Mononuclear cell (primary cell): ENCODE results near the gene SCARF2. TPM values are rescaled to one million over a fixed set of nuclear protein-coding genes. Genes with fewer than 3 reads are reported as not detected.
"Not testable (repeated sequence)": the region's sequence is repeated elsewhere in the genome, so short reads cannot be mapped to it uniquely, and the experiment has no call there.

Source experiments
- H3K27me3 ChIP-seq: 2 replicates; pipeline ENCODE4 v1.6.0; 2011; ENCODE audit warnings: low read length, control low read depth; ENCODE audit not compliant: insufficient read depth
- H3K4me1 ChIP-seq: 2 replicates; pipeline ENCODE4 v1.5.1; 2011; ENCODE audit warnings: mild to moderate bottlenecking, low read length, control low read depth; ENCODE audit not compliant: insufficient read depth
- H3K4me3 ChIP-seq: 2 replicates; pipeline ENCODE4 v1.5.1; 2011; ENCODE audit warnings: mild to moderate bottlenecking, low read length, moderate library complexity
- H3K9me3 ChIP-seq: 2 replicates; pipeline ENCODE4 v1.5.1; 2011; ENCODE audit warnings: low read depth, mild to moderate bottlenecking, control low read depth, low read length
- total RNA-seq: library from RNA; depleted of rRNA; stranded (reverse); fragments of >200 nt; gene quantifications from one replicate; pipeline ENCODE4 v1.2.3, GENCODE V29; 2012

Gene SCARF2, protein sequence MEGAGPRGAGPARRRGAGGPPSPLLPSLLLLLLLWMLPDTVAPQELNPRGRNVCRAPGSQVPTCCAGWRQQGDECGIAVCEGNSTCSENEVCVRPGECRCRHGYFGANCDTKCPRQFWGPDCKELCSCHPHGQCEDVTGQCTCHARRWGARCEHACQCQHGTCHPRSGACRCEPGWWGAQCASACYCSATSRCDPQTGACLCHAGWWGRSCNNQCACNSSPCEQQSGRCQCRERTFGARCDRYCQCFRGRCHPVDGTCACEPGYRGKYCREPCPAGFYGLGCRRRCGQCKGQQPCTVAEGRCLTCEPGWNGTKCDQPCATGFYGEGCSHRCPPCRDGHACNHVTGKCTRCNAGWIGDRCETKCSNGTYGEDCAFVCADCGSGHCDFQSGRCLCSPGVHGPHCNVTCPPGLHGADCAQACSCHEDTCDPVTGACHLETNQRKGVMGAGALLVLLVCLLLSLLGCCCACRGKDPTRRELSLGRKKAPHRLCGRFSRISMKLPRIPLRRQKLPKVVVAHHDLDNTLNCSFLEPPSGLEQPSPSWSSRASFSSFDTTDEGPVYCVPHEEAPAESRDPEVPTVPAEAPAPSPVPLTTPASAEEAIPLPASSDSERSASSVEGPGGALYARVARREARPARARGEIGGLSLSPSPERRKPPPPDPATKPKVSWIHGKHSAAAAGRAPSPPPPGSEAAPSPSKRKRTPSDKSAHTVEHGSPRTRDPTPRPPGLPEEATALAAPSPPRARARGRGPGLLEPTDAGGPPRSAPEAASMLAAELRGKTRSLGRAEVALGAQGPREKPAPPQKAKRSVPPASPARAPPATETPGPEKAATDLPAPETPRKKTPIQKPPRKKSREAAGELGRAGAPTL
- total RNA-seq = 1.6 TPM

DNA sequence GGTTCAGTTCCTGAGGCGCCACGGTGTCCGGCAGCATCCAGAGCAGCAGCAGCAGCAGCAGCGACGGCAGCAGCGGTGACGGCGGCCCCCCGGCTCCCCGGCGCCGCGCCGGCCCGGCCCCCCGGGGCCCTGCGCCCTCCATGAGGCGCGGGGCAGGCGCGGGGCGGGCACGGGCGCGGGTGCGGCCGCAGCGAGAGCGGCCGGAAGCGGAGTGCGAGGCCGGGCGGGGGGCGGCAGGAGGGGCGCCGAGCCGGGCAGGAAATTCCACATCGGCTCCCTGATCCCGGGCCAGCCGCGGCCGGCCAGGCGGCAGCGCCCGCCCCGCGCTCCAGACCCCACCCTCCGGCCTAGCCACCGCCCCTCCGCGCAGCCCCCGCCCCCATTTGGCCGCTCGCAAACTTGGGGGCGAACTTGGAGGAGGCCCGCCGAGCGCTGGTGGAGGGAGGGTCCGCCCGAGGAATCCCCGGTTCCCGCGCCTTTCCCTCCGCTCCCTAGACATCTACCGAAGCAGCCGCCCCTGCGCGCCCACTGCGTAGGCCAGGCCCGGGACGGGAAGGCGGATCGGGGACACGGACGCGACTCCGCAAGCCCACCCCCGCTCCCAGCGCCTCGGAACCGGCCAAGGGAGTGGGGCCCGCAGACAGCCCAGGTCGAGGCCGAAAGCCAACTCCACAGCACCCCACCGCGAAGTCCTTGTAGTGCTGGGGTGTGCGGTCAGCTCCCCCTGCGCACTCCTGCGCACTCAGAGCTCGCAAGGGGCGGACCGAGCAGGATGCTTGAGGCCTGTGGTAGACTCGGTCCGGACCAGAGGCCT, at the start of gene SCARF2:
Gene SCARF2, minus strand, starts transcription at position 213 of the 814 bp plus-strand sequence. Its CDS starts 71 bp downstream, at position 142.
- Histone ChIP-seq H3K27me3 (peaks cover 35% of the 10 kb centered on the region), H3K4me3 (no peak within 1 kb of the TSS), H3K4me1 (peaks cover 21% of the 10 kb centered on the region), H3K9me3 (no peaks in the 10 kb centered on the region)

DNA sequence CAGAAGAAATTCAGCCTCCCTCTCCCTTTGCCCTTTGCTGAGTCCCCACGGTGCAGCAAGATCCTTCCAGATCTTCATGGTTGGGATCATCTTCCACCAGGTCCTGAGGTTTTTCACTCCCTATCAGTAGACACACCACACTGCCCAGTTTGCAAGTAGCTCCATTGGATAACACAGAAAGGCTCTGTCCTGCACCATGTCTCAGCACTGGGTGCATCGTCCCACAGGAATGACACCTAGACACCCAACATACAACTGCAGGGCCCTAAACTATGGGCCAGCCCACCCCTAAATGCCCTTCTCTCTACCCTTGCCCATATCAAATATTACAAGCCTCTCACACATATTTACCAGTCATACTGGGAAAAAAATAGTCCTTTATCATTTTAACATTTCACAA, 48.6 kb upstream of the SCARF2 start:
- Histone ChIP-seq H3K27me3 (no peaks in the 10 kb centered on the region), H3K4me3 (no peak overlapping the region), H3K4me1 (peaks cover 6% of the 10 kb centered on the region), H3K9me3 (no peaks in the 10 kb centered on the region)

DNA sequence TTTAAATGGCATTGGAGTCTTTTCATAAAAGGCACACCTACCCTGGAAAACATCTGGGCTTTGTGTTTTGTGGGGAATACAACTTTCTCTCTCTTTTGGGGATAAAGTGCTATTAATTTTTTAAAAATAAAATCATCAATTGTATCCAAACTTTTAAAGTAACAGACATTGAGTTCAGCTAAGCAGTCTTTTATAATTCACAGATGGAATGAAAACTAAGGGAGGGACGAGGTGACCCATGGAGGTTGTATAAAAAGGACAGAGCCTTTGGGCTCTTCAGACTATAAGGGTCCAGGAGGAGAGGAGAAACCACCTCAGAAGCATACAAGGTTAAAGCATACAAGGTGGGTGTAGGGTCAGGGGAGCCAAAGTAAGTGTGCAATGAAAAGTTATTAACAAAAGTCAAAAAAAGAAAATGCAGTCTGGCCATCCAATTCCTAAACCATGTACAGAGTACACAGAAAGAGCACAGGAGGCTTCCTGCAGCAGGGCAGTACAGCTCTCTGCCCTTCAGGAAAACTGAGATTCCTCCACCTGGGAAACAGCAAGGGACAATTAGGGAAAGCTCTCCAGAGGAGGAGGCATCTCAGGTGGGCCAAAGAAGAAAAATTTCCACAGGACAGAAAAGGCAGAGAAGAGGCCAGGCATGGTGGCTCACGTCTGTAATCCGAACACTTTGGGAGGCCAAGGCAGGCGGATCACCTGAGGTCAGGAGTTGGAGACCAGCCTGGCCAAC, 47.5 kb upstream of the SCARF2 start:
- Histone ChIP-seq H3K4me3 (no peak overlapping the region), H3K9me3 (no peaks in the 10 kb centered on the region), H3K27me3 (no peaks in the 10 kb centered on the region), H3K4me1 (no peaks in the 10 kb centered on the region)

DNA sequence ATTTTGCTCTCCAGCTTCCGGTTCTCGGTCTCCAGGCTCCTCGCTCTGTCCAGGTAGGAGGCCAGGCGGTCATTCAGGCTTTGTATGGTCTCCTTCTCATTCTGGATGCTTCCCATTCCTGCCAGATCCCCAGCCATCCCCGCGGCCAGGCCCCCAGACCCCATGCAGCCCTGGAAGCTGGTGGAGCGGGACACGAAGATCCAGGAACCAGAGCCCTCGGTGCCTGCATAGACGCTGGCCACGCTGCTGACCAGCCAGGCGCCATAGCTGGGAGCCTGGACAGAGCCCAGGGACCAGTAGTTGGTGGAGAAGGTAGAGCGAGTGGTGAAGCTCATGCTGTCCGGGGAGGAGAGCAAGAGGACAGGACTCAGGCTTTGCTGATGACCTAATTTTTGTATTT, 46.1 kb upstream of the SCARF2 start:
- no peaks in the 10 kb centered on the region for H3K4me1 ChIP-seq
- no peaks in the 10 kb centered on the region for H3K9me3 ChIP-seq
- H3K27me3 ChIP-seq = no peaks in the 10 kb centered on the region
- H3K4me3 ChIP-seq = no peak overlapping the region

DNA sequence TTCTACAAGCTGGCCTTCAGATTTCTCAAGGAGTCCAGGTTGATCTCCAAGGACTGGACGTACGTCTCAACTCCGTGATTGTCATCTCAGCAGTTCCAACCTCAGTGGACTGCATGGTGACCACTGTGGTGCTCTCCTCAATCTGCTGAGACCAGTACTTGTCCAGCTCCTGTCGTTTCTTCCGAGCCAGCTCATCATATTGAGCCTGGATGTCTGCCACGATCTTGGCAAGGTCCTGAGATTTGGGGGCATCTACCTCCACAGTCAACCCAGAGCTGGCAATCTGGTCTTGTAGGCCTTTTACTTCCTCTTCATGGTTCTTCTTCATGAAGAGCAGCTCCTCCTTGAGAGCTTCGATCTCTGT, 45.5 kb upstream of the SCARF2 start:
- not testable (repeated sequence) for H3K4me1 ChIP-seq, H3K4me3 ChIP-seq, H3K9me3 ChIP-seq, H3K27me3 ChIP-seq

DNA sequence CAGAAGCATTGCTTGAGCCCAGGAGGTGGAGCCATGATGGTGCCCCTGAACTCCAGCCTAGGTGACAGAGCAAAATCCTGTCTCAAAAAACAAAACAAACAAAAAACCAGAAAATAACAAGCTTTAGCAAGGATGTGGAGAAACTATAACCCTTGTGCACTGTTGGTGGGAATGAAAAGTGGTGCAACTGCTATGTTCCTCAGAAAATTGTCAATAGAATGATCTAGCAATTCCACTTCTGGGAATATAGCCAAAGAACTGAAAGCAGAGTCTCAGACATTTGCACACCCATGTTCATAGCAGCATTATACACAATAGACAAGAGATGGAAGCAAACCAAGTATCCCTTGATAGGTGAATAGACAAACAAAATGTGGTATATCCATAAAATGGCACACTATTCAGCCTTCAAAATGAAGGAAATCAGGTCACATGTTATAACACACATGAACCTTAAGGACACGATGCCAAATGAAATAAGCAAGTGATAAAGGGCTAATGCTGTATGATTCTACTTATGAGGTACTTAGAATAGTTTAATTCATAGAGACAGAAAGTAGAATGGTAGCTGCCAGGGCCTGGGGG, 42.1 kb upstream of the SCARF2 start:
- no peaks in the 10 kb centered on the region for H3K27me3 ChIP-seq
- H3K4me1 ChIP-seq = no peaks in the 10 kb centered on the region
- no peak overlapping the region for H3K4me3 ChIP-seq
- no peaks in the 10 kb centered on the region for H3K9me3 ChIP-seq

DNA sequence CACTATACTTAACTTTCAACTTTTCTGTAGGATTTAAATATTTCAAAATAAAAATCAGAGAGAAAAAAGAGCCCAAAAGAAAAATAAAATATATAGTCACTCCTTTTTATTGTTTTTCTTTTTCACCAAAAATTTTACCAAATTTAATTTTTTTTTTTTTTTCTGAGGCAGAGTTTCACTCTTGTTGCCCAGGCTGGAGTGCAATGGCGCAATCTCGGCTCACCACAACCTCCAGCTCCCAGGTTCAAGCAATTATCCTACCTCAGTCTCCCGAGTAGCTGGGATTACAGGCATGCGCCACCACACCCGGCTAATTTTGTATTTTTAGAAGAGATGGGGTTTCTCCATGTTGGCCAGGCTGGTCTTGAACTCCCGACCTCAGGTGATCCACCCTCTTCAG, 40.4 kb upstream of the SCARF2 start:
- not testable (repeated sequence) for H3K9me3 ChIP-seq, H3K27me3 ChIP-seq, H3K4me3 ChIP-seq, H3K4me1 ChIP-seq

DNA sequence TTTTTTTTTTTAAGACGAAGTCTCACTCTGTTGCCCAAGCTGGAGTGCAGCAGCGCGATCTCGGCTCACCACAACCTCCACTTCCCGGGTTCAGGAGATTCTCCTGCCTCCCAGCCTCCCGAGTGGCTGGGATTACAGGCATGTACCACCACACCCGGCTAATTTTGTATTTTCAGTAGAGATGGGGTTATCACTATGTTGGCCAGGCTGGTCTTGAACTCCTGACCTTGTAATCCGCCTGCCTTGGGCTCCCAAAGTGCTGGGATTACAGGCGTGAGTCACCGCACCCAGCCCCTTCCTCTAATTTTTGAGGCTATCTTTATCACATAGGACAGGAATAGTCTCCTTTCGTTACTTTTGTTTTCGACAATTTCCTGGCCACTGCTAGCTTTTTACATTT, 37.9 kb upstream of the SCARF2 start:
- not testable (repeated sequence) for H3K4me3 ChIP-seq, H3K4me1 ChIP-seq, H3K9me3 ChIP-seq, H3K27me3 ChIP-seq

DNA sequence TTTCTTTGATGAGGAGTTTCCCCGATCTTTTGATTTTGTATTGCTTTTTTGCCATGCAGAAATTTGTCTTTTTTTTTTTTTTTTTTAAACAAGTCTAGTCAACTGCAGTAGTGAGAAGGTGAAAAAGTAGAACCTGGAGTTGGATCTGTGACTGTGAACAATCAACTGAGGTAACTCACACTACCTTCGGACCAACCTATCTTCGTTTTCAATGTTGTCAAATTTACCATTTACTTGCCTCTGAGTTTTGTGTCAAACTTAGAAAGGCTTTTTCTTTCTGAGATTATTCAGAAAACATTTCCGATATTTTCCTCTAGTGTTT, 37.5 kb upstream of the SCARF2 start:
- Histone ChIP-seq H3K4me3 (no peak overlapping the region), H3K9me3 (no peaks in the 10 kb centered on the region), H3K4me1 (no peaks in the 10 kb centered on the region), H3K27me3 (no peaks in the 10 kb centered on the region)

DNA sequence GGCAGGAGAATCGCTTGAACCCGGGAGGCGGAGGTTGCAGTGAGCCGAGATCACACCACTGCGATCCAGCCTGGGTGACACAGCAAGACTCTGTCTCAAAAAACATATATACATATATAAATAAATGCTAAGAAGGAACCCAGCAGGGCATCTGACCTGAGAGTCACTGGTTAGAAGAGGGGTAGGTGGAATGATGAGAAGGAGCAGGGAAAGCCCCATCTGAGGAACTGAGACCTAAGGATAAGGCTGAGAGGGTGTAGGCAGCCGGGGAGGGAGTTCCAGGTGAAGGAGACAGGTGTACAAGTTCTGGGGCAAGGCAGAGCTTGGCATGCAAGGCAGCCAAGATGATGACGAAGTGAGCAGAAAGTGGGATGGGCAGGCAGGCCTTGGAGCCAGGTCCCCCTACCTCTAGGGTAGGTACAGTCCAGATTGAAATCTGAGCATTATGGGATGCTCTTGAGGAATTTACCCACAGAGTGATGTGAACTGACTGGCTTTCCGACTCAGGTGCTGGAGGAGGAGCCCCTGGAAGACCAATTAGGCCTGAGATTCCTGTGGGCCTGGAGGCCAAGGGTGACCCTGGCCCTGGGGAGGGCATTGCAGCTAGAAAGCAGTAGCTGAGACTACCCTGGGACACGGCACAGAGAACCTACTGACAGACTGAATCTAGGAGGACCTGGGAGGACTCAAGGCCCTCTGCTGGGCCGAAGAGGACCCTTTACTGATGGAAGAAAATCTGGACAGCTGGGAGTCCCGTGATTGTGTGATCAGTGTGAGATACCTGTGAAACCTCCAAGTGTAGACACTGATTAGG, 35.2 kb upstream of the SCARF2 start:
- no peak overlapping the region for H3K4me3 ChIP-seq
- no peaks in the 10 kb centered on the region for H3K9me3 ChIP-seq
- no peaks in the 10 kb centered on the region for H3K4me1 ChIP-seq
- no peaks in the 10 kb centered on the region for H3K27me3 ChIP-seq

DNA sequence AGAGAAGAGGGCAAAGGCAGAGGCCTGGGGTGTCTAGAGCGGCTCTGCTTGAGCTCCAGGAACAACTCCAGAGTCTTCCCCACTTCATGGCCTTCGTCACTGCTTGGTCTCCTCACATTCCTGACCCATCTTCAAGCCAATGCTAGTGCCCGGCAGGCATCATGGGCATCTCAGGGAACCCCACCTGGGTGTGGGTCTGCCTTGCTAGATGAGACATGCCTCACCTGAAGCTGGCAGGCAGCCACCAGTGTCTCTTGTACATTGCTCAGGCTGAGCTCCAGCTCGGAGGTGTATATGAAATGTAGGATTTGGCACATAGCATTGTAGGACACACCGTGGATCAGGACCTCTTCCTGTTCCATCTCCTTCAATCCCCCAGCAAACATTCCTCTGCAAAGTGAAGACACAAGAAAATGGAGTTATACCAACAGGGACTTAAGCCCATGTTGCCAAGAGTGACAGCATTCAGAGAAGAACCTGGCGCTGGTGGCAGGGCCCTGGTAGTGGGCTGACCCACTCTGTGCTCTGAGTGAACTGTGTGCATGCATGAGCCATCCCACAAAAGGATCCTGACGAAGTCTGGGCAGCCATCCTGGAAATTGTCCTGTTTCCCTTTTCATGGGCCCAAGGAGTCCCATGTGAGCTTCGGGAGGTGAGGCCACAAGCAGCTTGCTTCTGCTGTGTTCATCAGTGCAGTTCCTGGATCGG, 33.7 kb upstream of the SCARF2 start:
- Histone ChIP-seq H3K4me3 (no peak overlapping the region), H3K9me3 (no peaks in the 10 kb centered on the region), H3K27me3 (no peaks in the 10 kb centered on the region), H3K4me1 (peaks cover 8% of the 10 kb centered on the region)

DNA sequence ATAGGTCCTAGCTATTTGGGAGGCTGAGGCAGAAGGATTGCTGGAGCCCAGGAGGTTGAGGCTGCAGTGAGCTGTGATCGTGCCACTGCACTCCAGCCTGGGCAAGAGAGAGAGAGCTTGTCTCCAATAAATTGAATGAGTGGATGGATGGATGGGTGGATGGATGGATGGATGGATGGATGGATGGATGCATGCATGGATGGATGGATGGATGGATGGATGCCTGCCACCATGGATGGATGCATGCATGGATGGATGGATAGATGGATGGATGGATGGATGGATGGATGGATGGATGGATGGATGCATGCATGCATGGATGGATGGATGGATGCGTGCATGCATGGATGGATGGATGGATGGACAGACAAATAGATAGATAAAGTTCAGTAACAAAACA, 32.9 kb upstream of the SCARF2 start:
- not testable (repeated sequence) for H3K27me3 ChIP-seq, H3K4me3 ChIP-seq, H3K9me3 ChIP-seq
- H3K4me1 ChIP-seq = peaks cover 15% of the 10 kb centered on the region

DNA sequence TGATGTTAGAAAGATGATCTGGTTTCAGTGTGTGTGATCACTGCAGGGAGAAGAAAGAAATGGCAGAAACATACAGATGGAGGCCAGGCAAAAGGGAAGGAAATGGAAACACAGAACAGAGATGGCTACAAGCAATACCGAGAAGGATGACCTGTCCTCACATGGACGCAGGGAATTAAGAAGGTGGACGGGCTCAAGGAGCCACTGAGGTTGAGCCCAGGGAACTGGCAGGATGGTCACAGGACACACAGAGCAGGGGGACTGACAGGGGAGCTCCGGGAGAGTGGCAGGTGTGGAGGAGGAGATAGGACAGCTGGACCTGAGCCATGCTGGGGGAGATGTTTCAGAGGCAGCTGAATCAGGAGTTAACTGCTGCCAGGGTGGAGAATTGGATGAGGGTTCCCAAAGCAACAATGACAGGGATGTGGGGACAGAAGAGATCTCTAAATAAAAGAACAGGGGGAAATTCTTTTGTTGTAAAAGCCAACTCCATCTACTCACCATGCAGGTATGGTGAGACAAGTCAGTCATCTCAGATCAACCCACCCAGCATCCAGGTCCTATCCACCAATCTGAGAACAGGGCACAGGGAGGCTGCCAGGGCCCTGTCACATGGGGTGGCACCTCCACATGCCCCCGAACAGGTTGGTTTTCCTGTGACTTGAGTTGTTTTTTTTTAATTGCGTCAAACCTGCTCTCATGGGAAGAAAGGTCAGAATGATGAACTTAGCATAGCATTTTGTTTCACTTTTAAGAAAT, 31.7 kb upstream of the SCARF2 start:
- no peaks in the 10 kb centered on the region for H3K27me3 ChIP-seq
- H3K4me3 ChIP-seq = no peak overlapping the region
- H3K9me3 ChIP-seq = no peaks in the 10 kb centered on the region
- H3K4me1 ChIP-seq = peaks cover 28% of the 10 kb centered on the region
